ENCODE measurements around the gene GALNT18.

Gene GALNT18

DNA sequence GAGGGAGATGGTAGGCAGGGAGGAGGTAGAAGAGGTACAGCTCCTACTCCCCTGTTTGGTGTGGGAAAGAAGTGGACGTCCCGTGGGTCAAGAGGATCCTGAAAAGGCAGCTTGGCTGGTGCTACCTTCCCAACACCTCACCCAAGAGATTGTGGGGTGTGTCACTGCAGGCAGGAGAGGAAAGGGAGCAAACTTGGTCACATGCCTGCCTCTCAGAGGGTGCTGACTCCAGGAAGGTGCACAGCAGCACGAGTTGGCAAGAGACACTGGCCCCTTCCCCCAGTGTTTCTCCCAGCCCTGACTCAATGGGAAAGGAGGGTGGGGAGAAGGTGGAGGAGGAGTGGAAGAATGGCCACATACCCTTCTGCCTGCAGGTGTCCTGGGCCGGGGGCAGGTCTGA lies 368.3 kb downstream of the GALNT18 start:
- DNase-seq: no peak

- DNase-seq: no peak
These were observed 369.4 kb downstream of the GALNT18 start for GRCh38 chr11:11252403-11252802.

GRCh38 chr11:11251394-11251970 lies 370.3 kb downstream of the GALNT18 start:
- no peak for DNase-seq

GRCh38 chr11:11250470-11250869 lies 371.3 kb downstream of the GALNT18 start:
- DNase-seq: no peak

- DNase-seq: no peak
These were observed 374.2 kb downstream of the GALNT18 start for GRCh38 chr11:11247576-11247975.

- no peak for DNase-seq
These were observed 374.7 kb downstream of the GALNT18 start for GRCh38 chr11:11247086-11247485.

DNA sequence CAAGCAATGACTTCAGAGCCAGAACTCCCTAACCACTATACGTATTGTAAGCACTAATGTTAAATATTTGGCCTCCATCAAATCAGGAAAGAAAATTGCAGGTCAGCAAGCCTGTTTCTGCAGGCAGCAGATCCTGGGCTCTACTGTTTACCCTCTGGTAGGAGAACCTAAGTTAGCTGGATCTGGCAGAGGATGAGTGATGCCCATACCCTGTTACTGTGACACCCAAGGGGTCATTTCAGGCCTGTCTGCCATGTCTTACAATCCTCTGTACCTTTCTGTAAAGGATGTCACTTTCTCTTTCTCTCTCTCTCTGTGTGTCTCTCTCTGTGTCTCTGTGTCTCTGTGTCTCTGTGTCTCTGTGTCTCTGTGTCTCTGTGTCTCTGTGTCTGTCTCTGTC lies 375.6 kb downstream of the GALNT18 start:
- no peak for DNase-seq

- DNase-seq: no peak
These were observed 376.4 kb downstream of the GALNT18 start for GRCh38 chr11:11245453-11245852.

- DNase-seq: no peak
These were observed 377.2 kb downstream of the GALNT18 start for GRCh38 chr11:11244470-11245080.

DNA sequence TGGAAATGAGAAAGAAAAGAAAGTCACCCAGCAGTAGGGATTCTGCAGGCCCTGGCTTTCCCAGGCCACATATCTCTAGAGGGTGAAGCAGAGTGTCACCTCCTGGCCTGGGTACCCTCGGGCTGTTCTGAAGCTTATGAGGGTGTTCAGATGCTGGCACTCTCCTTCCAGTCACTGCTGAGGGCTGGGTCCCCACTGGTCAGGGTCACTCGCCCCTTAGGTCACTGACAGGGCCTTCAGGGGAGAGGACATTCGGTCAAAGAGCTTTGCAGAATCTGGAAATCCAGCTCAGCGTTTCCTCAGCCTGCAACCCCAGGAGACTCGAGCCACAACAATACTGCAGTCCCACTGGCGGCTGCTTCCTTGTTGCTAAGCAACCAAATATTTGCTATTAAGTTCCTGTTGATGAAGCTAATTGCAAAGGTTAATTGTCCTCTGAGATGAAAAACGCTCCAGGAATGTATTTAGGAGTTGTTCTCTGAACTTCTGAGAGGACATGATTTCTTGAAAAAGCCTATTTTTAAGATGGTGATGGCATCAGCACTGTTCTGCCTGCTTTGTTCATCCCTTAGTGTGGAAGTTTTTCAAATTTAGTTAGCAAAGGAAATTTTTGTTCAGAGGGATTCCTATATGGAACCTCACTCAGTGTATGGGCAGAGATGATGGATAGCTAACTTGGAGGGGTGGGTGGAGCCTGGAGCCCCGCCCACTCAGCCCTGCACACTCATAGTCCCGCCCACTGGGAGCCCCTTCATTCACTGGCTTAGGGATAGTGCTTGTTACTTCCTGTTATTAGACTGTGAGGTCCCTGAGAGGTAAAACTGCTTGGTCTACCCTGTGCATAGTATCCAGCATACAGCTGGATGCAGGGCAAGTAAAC lies 378.0 kb downstream of the GALNT18 start:
- DNase-seq: no peak

DNA sequence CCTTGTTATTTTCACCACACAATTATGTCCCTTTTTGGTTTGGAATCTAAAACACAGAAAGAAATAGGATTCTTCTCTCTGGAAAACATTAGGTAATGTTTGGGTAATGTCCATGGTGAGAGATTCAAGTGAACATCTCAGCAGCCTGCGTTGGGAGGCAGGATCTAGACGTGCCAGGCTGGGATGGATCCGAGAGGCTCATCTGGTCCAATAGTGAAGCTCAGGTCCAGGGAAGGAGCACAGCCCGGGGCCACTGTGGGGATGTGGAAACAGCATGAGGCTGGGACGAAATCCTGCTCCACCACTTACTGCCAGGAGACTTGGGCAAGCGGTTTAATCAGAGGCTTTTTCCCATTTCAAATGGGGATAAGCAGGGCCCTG lies 378.6 kb downstream of the GALNT18 start:
- no peak for DNase-seq

- no peak for DNase-seq
These were observed 380.5 kb downstream of the GALNT18 start for GRCh38 chr11:11241284-11241683.

GRCh38 chr11:11239959-11240358 lies 381.8 kb downstream of the GALNT18 start:
- no peak for DNase-seq

- no peak for DNase-seq
These were observed 384.6 kb downstream of the GALNT18 start for GRCh38 chr11:11237070-11237832.

GRCh38 chr11:11236498-11237059 lies 385.2 kb downstream of the GALNT18 start:
- DNase-seq: no peak

DNA sequence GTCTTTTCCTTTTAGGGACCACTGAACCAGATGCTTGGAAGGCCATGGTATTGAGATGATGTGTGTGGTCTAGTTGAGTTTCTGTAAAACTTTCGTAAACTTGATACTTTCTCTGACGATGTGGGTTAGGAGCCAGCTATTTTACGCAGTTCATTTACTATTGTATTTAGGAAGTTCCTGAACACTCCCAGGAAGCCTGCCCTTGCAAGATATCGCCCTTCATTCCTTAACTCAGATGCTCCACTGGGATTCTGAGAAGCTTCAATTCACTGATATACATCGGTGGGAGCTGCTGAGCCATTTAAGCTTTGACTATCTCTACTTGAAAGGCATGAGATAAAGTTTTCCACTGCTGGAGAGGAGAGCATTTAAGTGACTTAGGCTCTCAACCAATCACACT lies 390.0 kb downstream of the GALNT18 start:
- DNase-seq: no peak

DNA sequence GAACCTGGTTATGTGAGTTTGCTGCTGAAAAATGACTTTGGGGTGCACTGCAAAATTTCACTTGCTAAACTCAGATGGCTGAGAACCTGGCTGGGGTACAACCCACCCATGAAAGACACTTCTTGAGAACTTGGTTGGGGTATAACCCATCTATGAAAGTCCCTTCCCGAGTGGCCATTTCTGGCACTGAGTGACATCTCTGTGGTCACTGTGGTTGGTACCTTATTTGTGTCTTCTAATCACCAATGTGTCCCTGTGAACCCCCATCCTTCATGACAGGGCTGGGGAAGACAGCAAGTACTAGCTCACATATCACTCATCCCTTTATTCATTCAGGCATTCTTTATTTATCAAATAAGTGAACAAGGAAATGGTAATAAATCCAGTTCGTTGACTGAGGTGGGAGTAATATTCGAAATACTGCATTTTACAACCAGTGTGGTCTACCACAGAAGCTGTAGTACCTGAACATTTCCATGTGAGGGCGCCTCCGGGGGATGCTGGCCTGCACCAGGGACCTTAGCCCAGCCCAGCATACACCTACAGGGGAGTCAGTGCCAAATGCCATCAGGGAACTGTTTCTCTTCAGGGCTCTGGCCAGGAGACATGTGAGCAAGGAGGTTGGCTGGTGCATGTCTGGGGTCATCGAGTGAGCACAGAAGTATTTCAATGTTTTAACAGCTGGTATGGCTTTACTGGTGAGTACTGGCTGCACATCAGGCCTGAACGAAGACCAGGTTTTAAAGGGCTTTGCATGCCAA lies 390.8 kb downstream of the GALNT18 start:
- no peak for DNase-seq

- DNase-seq: no peak
These were observed 391.7 kb downstream of the GALNT18 start for GRCh38 chr11:11230087-11230486.

DNA sequence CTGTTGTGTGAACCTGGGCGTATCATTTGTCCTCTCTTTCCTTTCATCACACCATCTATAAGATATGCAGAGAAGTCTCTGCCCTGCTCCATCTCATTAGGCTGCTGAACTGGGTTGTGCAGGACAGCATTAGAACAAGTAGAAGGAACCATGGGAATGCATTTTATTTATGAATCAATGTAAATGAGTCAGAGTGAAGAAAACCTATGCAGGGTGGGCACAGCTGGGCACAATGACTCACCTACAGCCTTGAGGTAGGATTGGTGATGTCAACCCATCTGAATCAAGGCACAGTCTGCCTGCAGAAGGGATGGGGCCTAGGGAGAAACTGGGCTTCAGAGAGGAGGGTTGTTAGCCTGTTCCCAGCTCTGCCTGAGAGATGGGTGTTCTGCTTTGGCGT lies 392.2 kb downstream of the GALNT18 start:
- no peak for DNase-seq

DNA sequence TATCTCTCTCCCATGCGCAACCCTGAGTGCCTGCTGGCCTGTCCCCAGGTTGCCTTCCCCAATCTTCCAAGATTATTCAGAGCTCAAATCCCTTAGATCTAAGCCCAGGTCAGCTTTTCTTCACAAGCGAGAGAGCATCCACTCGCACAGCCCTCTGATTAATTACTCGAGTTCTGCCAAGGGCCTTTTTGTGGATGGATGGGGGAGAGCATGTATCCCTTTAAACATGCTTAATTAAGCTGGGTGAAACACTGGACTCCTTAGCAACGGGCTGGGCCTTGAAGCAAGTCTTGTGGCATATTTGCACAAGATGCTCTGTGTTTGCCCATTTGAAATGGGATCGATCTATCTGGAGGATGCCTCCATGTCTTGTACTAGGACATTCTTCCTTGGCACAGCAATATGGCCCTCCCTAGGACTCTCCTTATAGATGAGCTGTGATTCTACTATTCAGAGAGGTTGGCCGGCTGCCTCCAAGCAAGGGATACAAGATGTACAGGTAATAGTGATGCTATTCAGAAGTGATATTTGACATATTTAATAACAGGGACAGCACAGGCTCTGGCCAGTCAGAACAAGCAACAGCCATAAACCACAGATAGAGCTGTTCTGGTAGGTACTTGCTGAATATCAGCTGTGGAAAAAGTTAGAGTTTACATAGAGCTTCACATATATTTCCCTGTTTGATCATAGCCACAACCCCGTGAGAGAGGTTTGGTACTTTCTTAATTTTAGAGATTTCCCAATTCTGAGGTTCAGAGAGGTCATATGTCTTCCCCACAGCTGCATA lies 394.3 kb downstream of the GALNT18 start:
- DNase-seq: no peak

Measured in EL (cell line).